B cell (primary cell): Measurements from ENCODE around the gene CABLES1. TPM values are rescaled to one million over a fixed set of nuclear protein-coding genes. Genes with fewer than 3 reads are reported as not detected.

Source experiments
- ATAC-seq: fragments of 200-7000 bp; cut with Tn5 transposase; one replicate; pipeline ENCODE4 v1.10.0; 2021; ENCODE audit warnings: low read depth, mild to moderate bottlenecking, moderate number of reproducible peaks, moderate library complexity
- CTCF ChIA-PET: fragments of 350-600 bp; sonication (Branson Sonifier 250); formaldehyde crosslinking; loops from one replicate; lab custom pipeline; 2021; ENCODE audit warnings: antibody characterized with exemption, inconsistent platforms; lab: Charles Lee
- POLR2A ChIA-PET: fragments of 350-600 bp; sonication (Branson Sonifier 250); formaldehyde crosslinking; loops from one replicate; lab custom pipeline; 2021; ENCODE audit warnings: antibody characterized with exemption; lab: Charles Lee
- DNase-seq: peaks from one replicate; pipeline ENCODE4 v3.0.0; 2013
- H2AFZ ChIP-seq: 2 replicates; pipeline ENCODE4 v1.6.1; 2012; ENCODE audit warnings: mild to moderate bottlenecking, low read depth, low read length; ENCODE audit not compliant: insufficient read depth, poor library complexity, severe bottlenecking
- H3K27ac ChIP-seq, 2 donors: 1 replicate in 1 of 2; 2 replicates in 1 of 2; pipeline ENCODE4 v1.5.1; 2012 to 2013; ENCODE audit warnings: low read length in 2 of 2, mild to moderate bottlenecking in 2 of 2, moderate library complexity in 1 of 2
- H3K27me3 ChIP-seq, 4 experiments: fragments of 200-600 bp in 1 of 4; sonication (generic) in 1 of 4; replicated peaks in 1 of 4; 1 replicate in 2 of 4; 2 replicates in 2 of 4; pipeline versions ENCODE4 v1.6.1 to v1.7.0; 2013 to 2016; ENCODE audit warnings: low read length in 3 of 4, mild to moderate bottlenecking in 2 of 4, mixed read lengths in 1 of 4, moderate library complexity in 1 of 4; ENCODE audit not compliant: insufficient read depth in 4 of 4, control insufficient read depth in 3 of 4; ENCODE audit errors: control extremely low read depth in 1 of 4
- H3K36me3 ChIP-seq, 2 experiments: replicated peaks in 1 of 2; 1 replicate in 1 of 2; 2 replicates in 1 of 2; pipeline versions ENCODE4 v1.6.1 to v1.7.1; 2013; ENCODE audit warnings: low read length in 1 of 2; ENCODE audit not compliant: insufficient read depth in 2 of 2, control insufficient read depth in 1 of 2; ENCODE audit errors: control extremely low read depth in 1 of 2, extremely low read depth in 1 of 2
- H3K4me1 ChIP-seq, 2 donors: fragments of 200-600 bp in 1 of 2; sonication (generic) in 1 of 2; 1 replicate in 1 of 2; 2 replicates in 1 of 2; pipeline versions ENCODE4 v1.5.1 to v1.6.1; 2013 to 2017; ENCODE audit warnings: low read length in 2 of 2; ENCODE audit not compliant: control insufficient read depth in 2 of 2, insufficient read depth in 2 of 2
- H3K4me2 ChIP-seq: replicated peaks from 2 replicates; pipeline ENCODE3; 2012; ENCODE audit warnings: mild to moderate bottlenecking, low read depth, low read length; ENCODE audit not compliant: poor library complexity, severe bottlenecking
- H3K4me3 ChIP-seq, 5 experiments: fragments of 200-600 bp in 1 of 5; sonication (generic) in 1 of 5; 1 replicate in 3 of 5; 2 replicates in 2 of 5; pipeline versions ENCODE4 v1.5.1 to v1.7.0; 2011 to 2016; ENCODE audit warnings: low read length in 4 of 5, mild to moderate bottlenecking in 4 of 5, low read depth in 2 of 5, control low read depth in 1 of 5, moderate library complexity in 1 of 5; ENCODE audit not compliant: insufficient read depth in 1 of 5; ENCODE audit errors: control extremely low read depth in 1 of 5, extremely low read depth in 1 of 5
- H3K79me2 ChIP-seq: fragments of 200-600 bp; sonication (generic); one replicate; pipeline ENCODE4 v1.6.0; 2016; ENCODE audit warnings: low read length; ENCODE audit not compliant: control insufficient read depth, insufficient read depth
- H3K9ac ChIP-seq: fragments of 200-600 bp; sonication (generic); 2 replicates; pipeline ENCODE4 v1.6.1; 2017; ENCODE audit warnings: mild to moderate bottlenecking, low read length, moderate library complexity
- H3K9me3 ChIP-seq, 3 donors: one replicate each; pipeline versions ENCODE4 v1.6.1 to v1.7.1; 2013; ENCODE audit warnings: low read length in 2 of 3; ENCODE audit not compliant: control insufficient read depth in 2 of 3, insufficient read depth in 1 of 3; ENCODE audit errors: control extremely low read depth in 1 of 3
- H4K20me1 ChIP-seq: 2 replicates; pipeline ENCODE4 v1.6.0; 2012; ENCODE audit warnings: mild to moderate bottlenecking, low read length; ENCODE audit not compliant: insufficient read depth, control insufficient read depth, poor library complexity, severe bottlenecking
- H3K27ac Mint-ChIP-seq: one replicate; pipeline ENCODE4 v1.8.0; 2021; ENCODE audit warnings: mixed read lengths
- H3K27me3 Mint-ChIP-seq: one replicate; pipeline ENCODE4 v1.8.0; 2021; ENCODE audit warnings: mixed read lengths
- H3K4me1 Mint-ChIP-seq: one replicate; pipeline ENCODE4 v1.8.0; 2021; ENCODE audit warnings: mixed read lengths
- H3K4me3 Mint-ChIP-seq: one replicate; pipeline ENCODE4 v1.8.0; 2021; ENCODE audit warnings: mixed read lengths
- H3K9me3 Mint-ChIP-seq: one replicate; pipeline ENCODE4 v1.8.0; 2022; ENCODE audit warnings: mixed read lengths; ENCODE audit not compliant: insufficient read depth
- CTCF ChIP-seq: fragments of 200-600 bp; IDR thresholded peaks from one replicate; pipeline ENCODE4 v1.8.0; 2022; ENCODE audit warnings: antibody characterized with exemption, mild to moderate bottlenecking
- EZH2 ChIP-seq: IDR thresholded peaks from 2 replicates; pipeline ENCODE4 v1.6.1; 2012; ENCODE audit warnings: borderline replicate concordance, low read depth, mild to moderate bottlenecking, moderate library complexity, low read length; ENCODE audit not compliant: insufficient read depth, poor library complexity, severe bottlenecking
- WGBS: methylation state at CpG from one replicate; pipeline ENCODE4 v1.1.5; 2013; ENCODE audit warnings: missing lambda C conversion rate; ENCODE audit not compliant: insufficient coverage; 5-methylcytosine and 5-hydroxymethylcytosine counted together
- intact Hi-C: fragments of 100-400 bp; cut with micrococcal nuclease; formaldehyde crosslinking; loops from one replicate; pipeline ENCODE4 v1.10.0; 2022
- polyA plus RNA-seq: library from polyadenylated mRNA; depleted of rRNA; stranded (reverse); fragments of >200 nt; gene quantifications from 2 replicates; pipeline ENCODE4 v1.2.3, GENCODE V29; 2012
- total RNA-seq, 2 donors: library from RNA; stranded (reverse); fragments of 120-200 nt in 1 of 2; gene quantifications; 1 replicate in 1 of 2; 2 replicates in 1 of 2; pipeline versions ENCODE4 v1.2.3 to v1.2.4, GENCODE V29; 2013 to 2022

The CABLES1 gene
- total and polyA plus RNA-seq, 2 donors (not counting 1 experiment from before 2014, with no cell fraction given): 0.30 to 56.3 TPM

DNA sequence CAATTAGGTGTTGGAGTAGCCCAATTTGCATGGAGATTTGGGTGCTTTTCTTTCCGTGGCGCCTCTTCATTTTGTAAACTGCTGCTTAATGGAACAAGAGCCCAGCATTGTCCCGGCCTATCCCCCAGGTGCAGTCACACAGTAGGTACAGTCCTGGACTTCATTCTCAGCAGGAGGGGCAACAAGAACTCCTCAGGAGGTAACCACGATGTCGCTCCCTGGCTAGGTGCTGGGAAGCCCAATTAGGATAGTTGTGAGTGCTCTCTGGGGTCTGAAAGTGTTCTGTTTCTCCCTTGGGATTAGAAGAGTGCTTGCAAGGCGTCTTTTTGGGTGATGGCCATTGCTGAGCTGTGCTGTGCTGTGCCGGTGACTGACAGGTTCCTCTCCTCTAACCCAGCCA lies 53.8 kb downstream of the CABLES1 start:
- Histone ChIP-seq H3K27ac (no peak overlapping the region), H2AFZ (no peak overlapping the region), H3K79me2 (no peaks in the 10 kb centered on the region), H3K36me3 (no peaks in the 10 kb centered on the region), H3K9ac (no peak overlapping the region), H3K27me3 (no peaks in the 10 kb centered on the region), H3K4me2 (no peak overlapping the region), H3K4me3 (no peak overlapping the region), H3K4me1 (no peaks in the 10 kb centered on the region), H3K9me3 (no peaks in the 10 kb centered on the region), H4K20me1 (no peaks in the 10 kb centered on the region)
- TF ChIP-seq CTCF: no peak
- TF ChIP-seq EZH2: no peak
- 84% methylated on average over 4 of the region's 7 CpGs for WGBS
- H3K27ac Mint-ChIP-seq: no peak overlapping the region
- H3K9me3 Mint-ChIP-seq: no peaks in the 10 kb centered on the region
- H3K4me1 Mint-ChIP-seq: peaks cover 4% of the 10 kb centered on the region
- no peak overlapping the region for H3K4me3 Mint-ChIP-seq
- ATAC-seq (no peak), DNase-seq (no peak)
- CTCF ChIA-PET: no interaction called here
- POLR2A ChIA-PET: no interaction called here
- no peaks in the 10 kb centered on the region for H3K27me3 Mint-ChIP-seq
- intact Hi-C loops: no loop called here

DNA sequence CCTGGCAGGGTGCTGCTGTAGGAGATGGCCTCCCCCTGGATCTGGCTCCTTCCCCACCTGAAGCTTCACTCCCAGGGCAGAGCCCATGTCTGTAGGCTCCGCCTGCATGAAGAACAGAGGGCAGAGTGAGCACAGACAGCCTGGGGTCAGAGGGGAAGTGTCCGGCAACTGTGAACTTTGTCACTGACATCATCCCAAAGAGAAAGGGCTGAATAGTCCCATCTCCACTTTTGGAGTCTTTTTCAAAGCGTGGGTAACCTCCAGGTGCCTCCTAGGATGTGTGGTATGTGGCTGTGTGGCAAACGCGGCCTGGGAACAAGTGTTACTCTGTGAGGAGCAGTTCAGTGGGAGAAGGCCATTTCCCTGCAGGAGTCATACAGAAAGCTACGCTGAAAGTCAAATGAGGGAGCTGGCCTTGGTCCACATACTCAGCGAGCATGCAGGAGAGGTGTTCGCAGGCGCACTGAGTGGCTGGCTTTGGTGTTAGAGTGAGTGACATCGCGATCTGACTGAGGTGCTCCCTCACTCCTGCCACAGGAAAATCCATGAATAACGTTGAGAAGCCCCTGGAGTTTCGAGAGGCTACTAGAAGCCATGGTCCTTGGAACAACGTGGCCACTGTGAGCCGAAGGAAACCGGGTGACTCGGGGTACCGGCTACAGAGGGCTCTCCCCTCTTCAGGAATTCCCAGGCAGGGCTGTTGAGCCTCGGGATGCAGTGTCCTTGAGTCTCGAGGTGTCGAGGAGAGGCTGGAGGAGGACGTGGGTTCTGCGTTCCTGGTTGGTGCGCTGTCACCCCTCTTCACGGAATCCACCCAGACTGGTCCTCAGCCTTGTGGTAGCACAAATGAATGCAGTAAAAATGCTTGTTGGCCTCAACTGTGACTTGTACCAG lies 54.7 kb downstream of the CABLES1 start:
- no peak for TF ChIP-seq CTCF
- no peak for TF ChIP-seq EZH2
- H3K27ac ChIP-seq: no peak overlapping the region
- no peaks in the 10 kb centered on the region for H3K79me2 ChIP-seq
- no peak overlapping the region for H3K4me2 ChIP-seq
- WGBS: 92% methylated on average over 23 of the region's 25 CpGs
- DNase-seq (no peak), ATAC-seq (no peak)
- Mint-ChIP-seq H3K4me1 (peaks cover 4% of the 10 kb centered on the region), H3K27me3 (no peaks in the 10 kb centered on the region), H3K27ac (no peak overlapping the region), H3K9me3 (no peaks in the 10 kb centered on the region), H3K4me3 (no peak overlapping the region)
- H3K9ac ChIP-seq: no peak overlapping the region
- H3K9me3 ChIP-seq: no peaks in the 10 kb centered on the region
- no peaks in the 10 kb centered on the region for H3K36me3 ChIP-seq
- H4K20me1 ChIP-seq: no peaks in the 10 kb centered on the region
- no peak overlapping the region for H3K4me3 ChIP-seq
- CTCF ChIA-PET: no interaction called here
- H3K27me3 ChIP-seq: no peaks in the 10 kb centered on the region
- intact Hi-C loops: no loop called here
- H3K4me1 ChIP-seq: no peaks in the 10 kb centered on the region
- no peak overlapping the region for H2AFZ ChIP-seq
- POLR2A ChIA-PET: no interaction called here
